IPS DF 4.7 (cell line): ENCODE measurements around the gene COL6A1.

Experiments
- DNase-seq: peaks from one replicate; pipeline ENCODE4 v3.0.0-alpha.2; 2013; ENCODE audit warnings: low spot score; ENCODE audit errors: extremely low read depth

Gene COL6A1

DNA sequence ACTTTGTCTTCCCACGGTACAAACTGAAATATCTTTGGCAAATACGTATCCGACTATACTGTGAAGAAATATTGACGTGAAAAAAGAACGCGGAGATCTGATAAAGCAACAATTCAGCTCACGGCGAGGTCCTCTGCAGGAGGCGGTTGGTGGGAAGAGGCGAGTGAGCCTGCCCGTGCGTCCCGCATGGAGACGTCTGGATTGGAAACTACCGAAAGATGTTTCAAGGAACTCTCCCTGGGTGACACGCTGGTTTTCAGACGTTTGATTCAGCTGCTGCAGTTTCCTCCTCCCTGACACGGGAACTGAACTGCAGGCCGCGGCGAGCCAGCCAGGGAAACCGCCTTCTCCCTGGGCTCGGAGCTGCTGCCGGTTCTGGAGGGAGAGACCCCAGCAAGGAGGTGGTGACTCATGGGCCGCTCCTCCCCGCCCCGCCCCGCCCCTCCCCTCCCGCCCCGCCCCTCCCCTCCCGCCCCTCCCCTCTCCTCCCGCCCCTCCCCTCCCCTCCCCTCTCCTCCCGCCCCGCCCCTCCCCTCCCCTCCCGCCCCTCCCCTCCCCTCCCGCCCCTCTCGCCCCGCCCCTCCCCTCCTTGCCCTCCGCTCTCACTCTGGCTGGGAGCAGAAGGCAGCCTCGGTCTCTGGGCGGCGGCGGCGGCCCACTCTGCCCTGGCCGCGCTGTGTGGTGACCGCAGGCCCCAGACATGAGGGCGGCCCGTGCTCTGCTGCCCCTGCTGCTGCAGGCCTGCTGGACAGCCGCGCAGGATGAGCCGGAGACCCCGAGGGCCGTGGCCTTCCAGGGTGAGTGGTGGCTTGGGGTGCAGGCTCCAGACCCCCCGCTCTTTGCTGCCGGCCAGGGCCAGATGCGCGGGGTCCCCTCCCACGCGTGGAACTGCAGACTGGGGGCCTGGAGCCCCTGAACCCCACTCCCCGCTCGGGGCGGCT, at the start of gene COL6A1:
Gene COL6A1, plus strand, starts transcription at position 620 of the 941 bp plus-strand sequence. Its CDS starts 81 bp downstream, at position 701.
- DNase-seq = no peak

- DNase-seq = no peak
Measured at GRCh38 chr21:45932922-45933502, 48.6 kb upstream of the COL6A1 start.

- DNase-seq = no peak
Measured at GRCh38 chr21:45934085-45934484, 47.5 kb upstream of the COL6A1 start.

GRCh38 chr21:45934554-45934953, 47.0 kb upstream of the COL6A1 start:
- DNase-seq = no peak

DNA sequence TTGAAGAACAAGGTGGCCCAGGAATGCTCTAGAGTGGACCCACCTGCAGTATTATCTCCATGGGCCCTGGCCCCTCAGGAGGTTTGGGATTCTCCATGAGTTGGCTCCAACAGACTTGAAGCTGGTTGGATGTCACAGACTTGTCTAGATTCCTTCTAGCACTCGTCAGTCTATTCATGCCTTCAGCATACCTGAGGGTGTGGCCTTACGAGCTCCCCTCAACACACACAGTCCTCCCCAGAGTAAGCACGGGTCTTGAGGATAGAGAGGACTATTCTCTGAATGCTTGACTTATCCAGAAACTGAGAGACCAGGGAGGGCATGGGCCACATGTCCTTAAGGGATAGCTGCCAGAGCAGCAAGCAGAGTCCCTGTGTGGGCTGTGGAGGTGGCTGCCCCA, 45.9 kb upstream of the COL6A1 start:
- DNase-seq = no peak

DNA sequence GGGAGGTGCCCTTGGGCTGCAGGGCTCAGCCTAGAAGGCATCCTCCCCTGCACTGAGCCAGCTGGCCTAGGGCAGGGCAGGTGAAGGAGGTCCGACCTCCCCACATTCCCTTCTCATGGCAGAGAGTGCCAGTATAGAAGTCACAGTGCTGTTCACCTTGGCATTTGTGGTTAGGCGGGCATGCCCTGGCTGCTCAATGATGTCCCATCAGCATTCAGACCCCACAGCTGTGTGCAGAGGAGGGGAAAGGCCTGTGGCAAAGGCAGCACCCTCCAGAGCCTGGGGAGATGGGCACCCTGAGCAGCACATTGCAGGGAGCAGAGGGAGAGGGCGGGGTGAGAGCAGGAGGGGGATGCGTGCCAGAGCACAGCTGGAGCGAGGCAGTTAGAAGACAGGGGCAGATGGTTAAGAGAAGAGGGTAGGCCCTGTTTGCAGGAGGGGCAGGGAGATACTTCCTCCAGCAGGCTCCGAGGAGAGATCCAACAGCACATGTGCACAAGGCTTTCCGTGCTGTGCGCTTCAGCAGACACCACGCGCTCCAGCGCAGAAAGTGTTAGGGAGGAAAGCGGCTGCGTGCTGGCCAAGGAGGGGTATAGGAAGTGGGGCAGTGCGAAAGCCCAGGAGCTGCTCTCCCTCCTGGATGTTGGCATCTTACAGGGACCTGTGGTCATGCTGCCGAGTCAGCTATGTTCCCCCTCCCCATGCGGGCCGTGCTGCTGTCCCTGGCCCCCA, 43.7 kb upstream of the COL6A1 start:
- DNase-seq = no peak

DNA sequence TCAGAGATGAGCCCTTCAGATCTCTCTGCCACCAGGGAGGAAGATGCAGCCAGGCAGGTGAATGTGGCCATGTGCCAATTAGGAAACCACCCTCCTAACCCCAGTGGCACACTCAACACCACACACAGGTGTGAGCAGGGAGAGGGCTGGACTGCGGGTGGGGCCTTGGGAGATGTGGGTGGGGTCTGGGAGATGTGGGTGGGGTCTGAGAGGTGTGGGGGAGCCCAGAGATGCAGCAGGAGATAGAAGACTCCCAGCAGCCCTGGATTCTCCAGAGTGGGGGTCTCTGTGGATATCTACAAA, 43.2 kb upstream of the COL6A1 start:
- DNase-seq = no peak

GRCh38 chr21:45938811-45939520, 42.6 kb upstream of the COL6A1 start:
- no peak for DNase-seq

- no peak for DNase-seq
Measured at GRCh38 chr21:45939521-45940045, 42.0 kb upstream of the COL6A1 start.

- DNase-seq = no peak
Measured at GRCh38 chr21:45940091-45940490, 41.5 kb upstream of the COL6A1 start.

GRCh38 chr21:45940621-45941337, 40.8 kb upstream of the COL6A1 start:
- no peak for DNase-seq

GRCh38 chr21:45941338-45941710, 40.2 kb upstream of the COL6A1 start:
- no peak for DNase-seq

DNA sequence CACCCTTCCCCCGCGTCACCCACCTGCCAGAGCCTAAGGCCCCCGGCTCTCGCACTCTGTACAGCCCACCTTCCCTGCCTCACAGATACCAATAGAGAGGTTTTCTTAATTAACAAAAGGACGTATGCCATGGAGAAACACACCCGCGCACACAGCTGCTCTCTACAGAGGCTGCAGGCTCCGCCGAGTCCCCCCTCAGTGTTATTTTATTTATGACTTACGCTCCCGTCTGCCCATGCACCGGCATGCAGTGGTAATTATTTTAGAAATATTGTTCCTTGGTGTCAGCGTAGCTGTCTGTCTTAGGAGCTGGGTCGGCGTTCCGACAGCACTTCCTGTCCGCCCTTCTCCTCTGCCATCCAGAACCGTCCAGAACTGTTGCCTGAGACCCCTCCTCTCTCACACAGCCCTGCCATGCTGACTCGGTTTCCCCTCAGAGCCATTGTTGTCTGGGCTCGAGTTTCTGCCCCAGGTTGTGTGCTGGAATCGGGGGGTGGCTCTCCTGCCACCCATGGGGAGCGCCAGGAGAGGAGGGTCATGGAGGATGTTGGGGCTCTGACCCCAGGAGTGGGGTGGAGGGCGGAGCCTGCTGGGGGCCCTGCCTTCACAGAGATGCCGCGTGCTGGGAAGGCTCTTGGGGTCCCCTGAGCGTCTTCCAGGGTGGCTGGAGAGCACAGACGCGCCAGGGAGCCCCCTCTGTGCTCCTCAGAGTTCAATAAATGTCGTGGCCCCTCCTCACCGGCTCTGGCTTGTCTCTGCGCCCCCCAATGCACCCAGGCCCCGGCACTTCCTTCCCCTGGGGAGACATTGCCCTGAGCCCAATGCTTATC, 39.6 kb upstream of the COL6A1 start:
- no peak for DNase-seq

DNA sequence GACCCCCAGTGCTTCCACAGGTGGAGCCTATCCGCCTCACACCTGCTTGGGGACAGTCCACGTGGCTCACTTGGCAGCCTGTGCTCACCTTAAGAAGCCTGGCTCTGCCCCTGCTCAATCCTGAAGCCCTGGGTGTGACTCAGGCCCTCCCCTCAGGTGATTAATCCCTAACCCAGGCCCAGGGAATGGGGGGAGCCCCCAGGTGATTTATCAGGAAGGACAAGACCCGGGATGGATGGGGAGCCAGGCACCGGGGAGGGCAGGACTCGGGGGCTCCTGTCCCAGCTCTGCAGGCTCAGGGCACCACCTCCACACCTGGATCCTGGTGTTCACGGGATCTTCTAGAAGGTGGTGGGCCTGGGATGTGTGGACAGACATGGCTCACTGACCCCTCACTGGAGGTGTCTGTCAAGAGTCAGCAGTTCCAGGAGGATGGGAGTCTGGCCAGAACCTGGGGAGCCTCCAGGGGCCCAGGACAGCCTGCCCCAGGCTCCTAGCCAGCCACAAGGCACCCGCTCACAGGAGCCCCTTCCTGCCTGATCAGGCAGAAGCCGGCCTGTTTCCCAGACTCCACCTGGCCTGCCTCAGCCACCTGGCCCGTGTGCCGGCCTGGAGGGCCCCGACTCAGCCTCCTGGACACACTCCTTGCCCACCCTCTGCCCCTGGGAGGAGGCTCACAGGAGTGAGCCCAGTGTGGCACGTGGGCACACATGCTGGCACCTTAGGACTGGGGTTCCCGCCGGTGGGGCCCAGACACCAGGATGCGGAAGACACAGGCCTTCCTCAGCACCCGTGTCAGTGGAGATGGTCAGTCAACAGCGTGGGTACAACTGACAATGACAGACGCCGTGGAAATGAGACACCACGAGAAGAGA, 38.6 kb upstream of the COL6A1 start:
- no peak for DNase-seq

DNA sequence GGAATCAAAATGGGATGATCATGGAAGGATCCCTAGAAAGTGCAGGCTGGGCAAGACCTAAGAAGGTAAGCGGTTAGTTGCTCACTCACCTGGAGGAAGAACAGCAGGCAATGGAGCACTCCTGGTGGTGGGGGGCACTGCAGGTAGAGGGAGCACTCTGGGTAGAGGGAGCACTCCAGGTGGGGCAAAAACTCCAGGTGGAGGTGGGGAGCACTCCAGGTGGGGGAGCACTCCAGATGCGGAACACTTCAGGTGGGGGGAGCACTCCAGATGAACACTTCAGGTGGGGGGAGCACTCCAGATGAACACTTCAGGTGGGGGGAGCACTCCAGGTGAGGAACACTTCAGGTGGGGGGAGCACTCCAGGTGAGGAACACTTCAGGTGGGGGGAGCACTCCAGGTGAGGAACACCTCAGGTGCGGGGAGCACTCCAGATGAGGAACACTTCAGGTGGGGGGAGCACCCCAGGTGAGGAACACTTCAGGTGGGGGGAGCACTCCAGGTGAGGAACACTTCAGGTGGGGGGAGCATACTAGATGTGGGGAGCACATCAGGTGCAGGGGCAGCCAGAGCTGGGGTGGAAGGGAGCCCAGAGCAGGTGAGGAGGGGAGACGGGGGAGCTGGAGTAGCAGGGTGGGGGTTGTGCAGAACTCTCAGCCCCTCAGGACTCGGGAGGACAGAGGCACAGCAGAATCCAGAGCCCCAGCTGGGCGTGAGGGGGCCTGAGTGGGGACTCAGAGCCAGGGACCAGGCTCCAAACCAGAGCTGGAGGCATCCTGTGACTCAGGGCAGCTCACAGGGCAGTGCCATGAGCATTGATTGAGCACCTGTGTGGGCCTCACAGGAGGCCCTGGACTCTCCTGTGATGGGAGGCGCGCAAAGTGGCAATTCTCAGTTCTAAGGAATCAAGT, 37.7 kb upstream of the COL6A1 start:
- no peak for DNase-seq

DNA sequence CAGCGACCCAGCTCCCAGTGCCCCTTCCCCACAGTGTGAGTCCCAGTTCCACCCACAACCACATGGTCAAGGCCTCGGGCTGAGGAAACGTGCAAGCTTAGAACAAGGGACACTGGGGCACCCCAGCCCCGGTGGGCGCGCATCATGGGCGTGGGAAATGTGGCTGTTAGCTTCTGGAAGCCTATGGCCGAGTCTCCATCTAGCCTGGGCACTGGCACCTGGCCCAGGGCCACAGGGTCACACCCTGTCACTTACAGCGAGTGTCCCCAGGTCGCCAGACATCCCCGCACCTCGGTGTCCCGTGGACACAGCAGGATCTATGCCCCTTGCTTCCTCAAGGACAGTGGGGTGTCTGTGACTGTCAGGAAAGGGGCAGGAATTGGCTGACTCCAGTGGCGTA, 37.0 kb upstream of the COL6A1 start:
- no peak for DNase-seq

GRCh38 chr21:45945066-45945867, 36.3 kb upstream of the COL6A1 start:
- no peak for DNase-seq
